ENCODE measurements around the gene CREG1. TPM values are rescaled to one million over a fixed set of nuclear protein-coding genes. Genes with fewer than 3 reads are reported as not detected.

Gene CREG1
- total and polyA plus RNA-seq, 9 donors = 25.0 to 45.7 (median 32.8) TPM

GRCh38 chr1:167518331-167518700, 35.2 kb downstream of the CREG1 start, which contains the start of gene CD247:
Gene CD247, minus strand, starts transcription at chr1:167518529. Its CDS starts 64 bp downstream, at chr1:167518465.
- H3K4me3 ChIP-seq (ENCODE audit: low read length) = no peak within 1 kb of the TSS
- peaks cover under 1% of the 10 kb centered on the region for H3K9me3 ChIP-seq (replicated peaks; ENCODE audit: control insufficient read depth, low read depth, low read length)
- H3K27me3 ChIP-seq (ENCODE audit: control insufficient read depth, insufficient read depth, low read length) = no peaks in the 10 kb centered on the region
- H3K4me1 ChIP-seq (ENCODE audit: control insufficient read depth, insufficient read depth, low read length) = peaks cover 8% of the 10 kb centered on the region
- no CpG with 5 or more reads among the region's 14 CpGs for WGBS (ENCODE audit: insufficient coverage)
- no peaks in the 10 kb centered on the region for H3K36me3 ChIP-seq (ENCODE audit: control insufficient read depth, insufficient read depth, low read length)
- DNase-seq = no peak
- no peak within 1 kb of the TSS for H3K27ac ChIP-seq (ENCODE audit: low read length)

GRCh38 chr1:167517535-167518330, 35.8 kb downstream of the CREG1 start:
- Histone ChIP-seq H3K27me3 (ENCODE audit: control insufficient read depth, insufficient read depth, low read length) (no peaks in the 10 kb centered on the region), H3K36me3 (ENCODE audit: control insufficient read depth, insufficient read depth, low read length) (no peaks in the 10 kb centered on the region), H3K4me1 (ENCODE audit: control insufficient read depth, insufficient read depth, low read length) (peaks cover 8% of the 10 kb centered on the region), H3K27ac (ENCODE audit: low read length) (no peak overlapping the region), H3K4me3 (ENCODE audit: low read length) (no peak overlapping the region), H3K9me3 (replicated peaks; ENCODE audit: control insufficient read depth, low read depth, low read length) (no peaks in the 10 kb centered on the region)
- WGBS (ENCODE audit: insufficient coverage) = 88% methylated on average over 22 of the region's 30 CpGs
- DNase-seq = no peak

DNA sequence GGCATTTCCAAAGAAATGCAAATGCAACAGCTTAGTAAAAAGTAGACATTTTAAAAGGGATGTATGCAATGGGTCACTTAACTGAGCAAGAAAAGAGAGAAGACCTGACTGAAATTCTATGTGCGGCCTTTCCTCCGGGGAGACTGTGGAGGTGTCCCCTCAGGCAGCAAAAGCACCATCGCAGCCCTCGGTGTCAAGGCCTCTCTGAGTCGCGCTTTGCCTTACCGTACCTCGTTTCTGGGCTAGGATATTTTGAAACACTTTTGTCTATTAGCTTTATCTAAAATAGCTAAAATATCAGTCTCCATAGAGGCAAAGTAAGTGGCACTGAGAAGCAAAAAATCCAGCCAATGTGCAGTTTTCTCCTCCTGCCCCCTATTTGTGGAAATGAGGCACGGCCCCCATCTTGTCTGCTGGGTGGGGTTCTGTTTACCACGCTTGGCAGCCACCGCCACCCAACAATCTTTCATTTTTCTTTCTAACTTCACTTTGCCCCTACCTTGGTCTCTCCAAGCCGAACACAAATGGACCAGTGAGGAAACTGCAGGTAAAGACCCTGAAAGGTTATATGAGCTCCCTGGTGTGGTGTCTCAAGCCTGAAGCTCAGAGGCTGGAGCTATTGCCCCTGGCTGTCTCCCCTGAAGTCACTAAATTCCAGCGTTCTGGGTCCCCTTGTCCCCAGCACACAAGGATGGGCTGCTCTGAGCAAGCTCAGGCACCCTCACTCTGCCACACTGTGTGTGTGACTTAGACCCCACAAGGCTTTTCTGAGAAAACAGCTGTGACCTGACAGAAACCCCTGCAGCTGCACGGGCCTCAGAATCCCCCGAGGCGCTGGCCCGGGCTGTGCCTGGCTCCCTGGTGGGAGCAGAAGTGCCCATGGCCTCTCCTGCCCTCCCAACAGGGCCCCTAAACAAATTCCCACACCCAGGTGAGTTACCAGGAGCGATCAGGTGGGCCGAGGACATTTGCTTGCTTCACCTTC, 36.9 kb downstream of the CREG1 start:
- Histone ChIP-seq H3K36me3 (ENCODE audit: control insufficient read depth, insufficient read depth, low read length) (no peaks in the 10 kb centered on the region), H3K9me3 (replicated peaks; ENCODE audit: control insufficient read depth, low read depth, low read length) (no peaks in the 10 kb centered on the region), H3K4me3 (ENCODE audit: low read length) (no peak overlapping the region), H3K27ac (ENCODE audit: low read length) (no peak overlapping the region), H3K27me3 (ENCODE audit: control insufficient read depth, insufficient read depth, low read length) (peaks cover 2% of the 10 kb centered on the region), H3K4me1 (ENCODE audit: control insufficient read depth, insufficient read depth, low read length) (peaks cover 8% of the 10 kb centered on the region)
- WGBS (ENCODE audit: insufficient coverage) = 45% methylated on average over 9 of the region's 19 CpGs
- no peak for DNase-seq

- no peak for DNase-seq
- Histone ChIP-seq H3K36me3 (ENCODE audit: control insufficient read depth, insufficient read depth, low read length) (no peaks in the 10 kb centered on the region), H3K4me1 (ENCODE audit: control insufficient read depth, insufficient read depth, low read length) (peaks cover 8% of the 10 kb centered on the region), H3K27me3 (ENCODE audit: control insufficient read depth, insufficient read depth, low read length) (peaks cover 4% of the 10 kb centered on the region), H3K9me3 (replicated peaks; ENCODE audit: control insufficient read depth, low read depth, low read length) (no peaks in the 10 kb centered on the region), H3K4me3 (ENCODE audit: low read length) (no peak overlapping the region), H3K27ac (ENCODE audit: low read length) (no peak overlapping the region)
- 84% methylated on average over 4 of the region's 4 CpGs for WGBS (ENCODE audit: insufficient coverage)
Measured at GRCh38 chr1:167515893-167516321, 37.7 kb downstream of the CREG1 start.

- H3K4me3 ChIP-seq (ENCODE audit: low read length) = no peak overlapping the region
- H3K9me3 ChIP-seq (replicated peaks; ENCODE audit: control insufficient read depth, low read depth, low read length) = no peaks in the 10 kb centered on the region
- no peak for DNase-seq
- WGBS (ENCODE audit: insufficient coverage) = no CpG with 5 or more reads among the region's 3 CpGs
- H3K27ac ChIP-seq (ENCODE audit: low read length) = no peak overlapping the region
- H3K27me3 ChIP-seq (ENCODE audit: control insufficient read depth, insufficient read depth, low read length) = peaks cover 4% of the 10 kb centered on the region
- peaks cover 8% of the 10 kb centered on the region for H3K4me1 ChIP-seq (ENCODE audit: control insufficient read depth, insufficient read depth, low read length)
- no peaks in the 10 kb centered on the region for H3K36me3 ChIP-seq (ENCODE audit: control insufficient read depth, insufficient read depth, low read length)
Measured at GRCh38 chr1:167515461-167515860, 38.1 kb downstream of the CREG1 start.

- H3K27ac ChIP-seq (ENCODE audit: low read length) = no peak overlapping the region
- DNase-seq = no peak
- WGBS (ENCODE audit: insufficient coverage) = no CpG with 5 or more reads among the region's 9 CpGs
- no peak overlapping the region for H3K4me3 ChIP-seq (ENCODE audit: low read length)
- peaks cover 8% of the 10 kb centered on the region for H3K4me1 ChIP-seq (ENCODE audit: control insufficient read depth, insufficient read depth, low read length)
- no peaks in the 10 kb centered on the region for H3K9me3 ChIP-seq (replicated peaks; ENCODE audit: control insufficient read depth, low read depth, low read length)
- no peaks in the 10 kb centered on the region for H3K36me3 ChIP-seq (ENCODE audit: control insufficient read depth, insufficient read depth, low read length)
- H3K27me3 ChIP-seq (ENCODE audit: control insufficient read depth, insufficient read depth, low read length) = peaks cover 4% of the 10 kb centered on the region
Measured at GRCh38 chr1:167514288-167514687, 39.3 kb downstream of the CREG1 start.

DNA sequence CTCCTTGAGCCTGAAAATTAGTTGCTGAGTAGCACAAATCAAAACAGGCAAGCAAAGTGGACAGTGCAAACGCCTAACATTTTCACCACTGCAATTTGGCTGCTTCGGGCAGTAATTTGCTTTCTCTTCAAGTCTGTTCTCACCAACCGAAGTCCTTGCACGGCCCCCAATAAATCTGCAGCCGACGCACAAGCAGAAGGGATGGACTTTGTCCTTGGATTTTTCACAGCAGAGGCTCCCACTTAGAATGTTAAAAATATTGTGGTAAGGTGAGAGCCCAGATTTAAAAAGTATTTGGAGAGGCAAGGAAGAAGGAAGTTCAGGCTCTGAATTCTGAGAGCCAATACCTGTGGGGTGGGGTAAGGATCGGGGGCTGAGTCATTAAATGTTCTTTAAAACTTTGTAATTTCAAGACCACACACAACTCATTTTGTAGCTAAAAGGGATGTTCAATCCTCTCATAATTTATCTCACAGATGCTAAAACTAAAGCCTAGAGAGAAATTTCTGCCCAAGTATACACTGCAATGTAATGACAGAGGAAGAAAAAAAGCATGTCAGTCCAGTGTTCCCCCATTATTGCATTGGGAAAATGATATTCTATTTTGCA, 41.4 kb downstream of the CREG1 start:
- H3K27ac ChIP-seq (ENCODE audit: low read length) = no peak overlapping the region
- no peaks in the 10 kb centered on the region for H3K36me3 ChIP-seq (ENCODE audit: control insufficient read depth, insufficient read depth, low read length)
- peaks cover 4% of the 10 kb centered on the region for H3K27me3 ChIP-seq (ENCODE audit: control insufficient read depth, insufficient read depth, low read length)
- H3K4me1 ChIP-seq (ENCODE audit: control insufficient read depth, insufficient read depth, low read length) = peaks cover 6% of the 10 kb centered on the region
- H3K4me3 ChIP-seq (ENCODE audit: low read length) = no peak overlapping the region
- no peak for DNase-seq
- no peaks in the 10 kb centered on the region for H3K9me3 ChIP-seq (replicated peaks; ENCODE audit: control insufficient read depth, low read depth, low read length)
- whole genome bisulfite sequencing (ENCODE audit: insufficient coverage) = 41% methylated on average over 3 of the region's 7 CpGs

DNA sequence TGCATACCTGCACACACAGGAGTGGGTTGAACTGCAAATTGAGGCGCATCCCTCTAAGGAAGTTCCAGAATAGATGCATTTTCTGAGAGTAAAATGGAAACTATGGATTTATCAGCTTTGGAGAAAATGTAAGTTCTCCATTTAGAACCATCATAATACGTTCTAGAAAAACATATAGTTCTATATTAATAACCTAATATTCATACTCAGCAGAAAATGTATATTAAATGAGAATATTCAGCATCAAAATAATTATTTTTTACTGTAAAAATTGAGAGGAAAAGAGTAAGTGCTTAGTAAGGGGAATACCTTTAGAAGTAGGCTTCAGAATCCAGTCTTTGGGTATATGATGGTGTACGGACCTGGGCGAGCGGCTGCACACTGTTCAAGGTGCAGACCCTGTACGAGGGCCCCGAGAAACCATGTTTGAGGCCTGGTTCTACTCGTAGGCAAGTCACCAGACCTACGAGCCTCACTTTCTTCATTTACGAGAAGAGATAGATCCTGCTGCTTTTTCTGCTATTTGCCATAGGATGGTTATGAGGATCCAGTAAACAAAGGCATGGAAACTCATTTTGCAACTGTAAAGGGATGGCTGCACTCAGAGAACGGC, 42.1 kb downstream of the CREG1 start:
- H3K4me3 ChIP-seq (ENCODE audit: low read length) = no peak overlapping the region

DNA sequence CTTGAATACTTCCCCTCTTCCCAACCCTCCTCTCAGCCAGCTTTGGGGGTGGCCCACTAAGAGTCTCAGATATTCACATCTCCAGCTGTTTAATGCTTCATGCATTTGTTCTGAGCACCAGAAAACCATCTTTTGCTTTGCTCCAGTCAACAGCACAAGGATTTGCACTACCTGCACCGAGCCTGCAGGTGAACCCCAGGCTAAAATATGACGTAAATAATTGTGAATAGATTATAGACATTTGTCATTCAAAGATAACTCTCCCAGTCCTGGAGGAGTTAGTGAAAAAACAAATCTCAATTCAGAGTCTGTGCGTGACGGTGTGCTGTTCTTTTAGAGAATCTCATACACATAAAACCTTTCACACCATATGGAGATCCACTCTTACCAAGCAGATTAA, 42.7 kb downstream of the CREG1 start:
- Histone ChIP-seq H3K36me3 (ENCODE audit: control insufficient read depth, insufficient read depth, low read length) (no peaks in the 10 kb centered on the region), H3K9me3 (replicated peaks; ENCODE audit: control insufficient read depth, low read depth, low read length) (no peaks in the 10 kb centered on the region), H3K4me1 (ENCODE audit: control insufficient read depth, insufficient read depth, low read length) (no peaks in the 10 kb centered on the region), H3K27ac (ENCODE audit: low read length) (no peak overlapping the region), H3K27me3 (ENCODE audit: control insufficient read depth, insufficient read depth, low read length) (peaks cover 4% of the 10 kb centered on the region), H3K4me3 (ENCODE audit: low read length) (no peak overlapping the region)
- no CpG with 5 or more reads among the region's 4 CpGs for WGBS (ENCODE audit: insufficient coverage)
- DNase-seq = no peak

More for the DNA sequence above, 42.1 kb downstream of the CREG1 start:
- Histone ChIP-seq H3K4me1 (ENCODE audit: control insufficient read depth, insufficient read depth, low read length) (no peaks in the 10 kb centered on the region), H3K9me3 (replicated peaks; ENCODE audit: control insufficient read depth, low read depth, low read length) (no peaks in the 10 kb centered on the region), H3K27me3 (ENCODE audit: control insufficient read depth, insufficient read depth, low read length) (peaks cover 4% of the 10 kb centered on the region), H3K36me3 (ENCODE audit: control insufficient read depth, insufficient read depth, low read length) (no peaks in the 10 kb centered on the region), H3K27ac (ENCODE audit: low read length) (no peak overlapping the region)
- 88% methylated on average over 8 of the region's 11 CpGs for WGBS (ENCODE audit: insufficient coverage)
- DNase-seq = no peak
